ENCODE data around the gene NAT14. TPM values are rescaled to one million over a fixed set of nuclear protein-coding genes. Genes with fewer than 3 reads are reported as not detected.
A peak's percentile ranks its signal among the peaks of the same experiment; 100 is the strongest.

Gene NAT14
- total RNA-seq, 1 donor from 2014 or later = 14.2 TPM

DNA sequence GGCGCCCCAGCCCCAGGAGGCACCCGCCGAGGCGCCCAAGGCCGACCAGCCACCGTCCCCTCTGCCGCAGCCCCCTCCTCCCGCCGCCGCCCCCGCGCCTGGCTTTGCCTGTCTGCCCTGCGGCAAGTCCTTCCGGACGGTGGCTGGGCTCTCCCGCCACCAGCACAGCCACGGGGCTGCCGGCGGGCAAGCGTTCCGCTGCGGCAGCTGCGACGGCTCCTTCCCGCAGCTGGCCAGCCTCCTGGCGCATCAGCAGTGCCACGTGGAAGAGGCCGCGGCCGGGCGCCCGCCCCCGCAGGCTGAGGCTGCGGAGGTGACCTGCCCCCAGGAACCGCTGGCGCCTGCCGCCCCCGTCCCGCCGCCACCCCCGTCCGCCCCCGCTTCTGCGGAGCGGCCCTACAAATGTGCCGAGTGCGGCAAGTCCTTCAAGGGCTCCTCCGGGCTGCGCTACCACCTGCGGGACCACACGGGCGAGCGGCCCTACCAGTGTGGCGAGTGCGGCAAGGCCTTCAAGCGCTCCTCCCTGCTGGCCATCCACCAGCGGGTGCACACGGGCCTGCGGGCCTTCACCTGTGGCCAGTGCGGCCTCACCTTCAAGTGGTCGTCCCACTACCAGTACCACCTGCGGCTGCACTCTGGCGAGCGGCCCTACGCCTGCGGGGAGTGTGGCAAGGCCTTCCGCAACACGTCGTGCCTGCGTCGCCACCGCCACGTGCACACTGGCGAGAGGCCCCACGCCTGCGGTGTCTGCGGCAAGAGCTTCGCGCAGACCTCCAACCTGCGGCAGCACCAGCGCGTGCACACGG lies 2.6 kb upstream of the NAT14 start:
- TF ChIP-seq POLR2A (IDR thresholded peaks at IDR 0.05) = no peak
- TF ChIP-seq, protein P1, sequence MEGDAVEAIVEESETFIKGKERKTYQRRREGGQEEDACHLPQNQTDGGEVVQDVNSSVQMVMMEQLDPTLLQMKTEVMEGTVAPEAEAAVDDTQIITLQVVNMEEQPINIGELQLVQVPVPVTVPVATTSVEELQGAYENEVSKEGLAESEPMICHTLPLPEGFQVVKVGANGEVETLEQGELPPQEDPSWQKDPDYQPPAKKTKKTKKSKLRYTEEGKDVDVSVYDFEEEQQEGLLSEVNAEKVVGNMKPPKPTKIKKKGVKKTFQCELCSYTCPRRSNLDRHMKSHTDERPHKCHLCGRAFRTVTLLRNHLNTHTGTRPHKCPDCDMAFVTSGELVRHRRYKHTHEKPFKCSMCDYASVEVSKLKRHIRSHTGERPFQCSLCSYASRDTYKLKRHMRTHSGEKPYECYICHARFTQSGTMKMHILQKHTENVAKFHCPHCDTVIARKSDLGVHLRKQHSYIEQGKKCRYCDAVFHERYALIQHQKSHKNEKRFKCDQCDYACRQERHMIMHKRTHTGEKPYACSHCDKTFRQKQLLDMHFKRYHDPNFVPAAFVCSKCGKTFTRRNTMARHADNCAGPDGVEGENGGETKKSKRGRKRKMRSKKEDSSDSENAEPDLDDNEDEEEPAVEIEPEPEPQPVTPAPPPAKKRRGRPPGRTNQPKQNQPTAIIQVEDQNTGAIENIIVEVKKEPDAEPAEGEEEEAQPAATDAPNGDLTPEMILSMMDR (IDR thresholded peaks at IDR 0.05) = no peak
- no peak for TF ChIP-seq POLR2AphosphoS5 (IDR thresholded peaks at IDR 0.05; ENCODE audit: insufficient read depth in 1 of 2, low read depth in 1 of 2)
- Histone ChIP-seq H3K4me3 (no peak overlapping the region), H3K9me3 (no peaks in the 10 kb centered on the region), H3K4me1 (peaks cover 49% of the 10 kb centered on the region), H3K36me3 (no peaks in the 10 kb centered on the region), H3K27me3 (no peaks in the 10 kb centered on the region), H3K27ac (no peak overlapping the region)
- intact Hi-C loops (cut with DNase I) = no loop called here
- DNase-seq (ENCODE audit: extremely low spot score in 2 of 2) = no peak

DNA sequence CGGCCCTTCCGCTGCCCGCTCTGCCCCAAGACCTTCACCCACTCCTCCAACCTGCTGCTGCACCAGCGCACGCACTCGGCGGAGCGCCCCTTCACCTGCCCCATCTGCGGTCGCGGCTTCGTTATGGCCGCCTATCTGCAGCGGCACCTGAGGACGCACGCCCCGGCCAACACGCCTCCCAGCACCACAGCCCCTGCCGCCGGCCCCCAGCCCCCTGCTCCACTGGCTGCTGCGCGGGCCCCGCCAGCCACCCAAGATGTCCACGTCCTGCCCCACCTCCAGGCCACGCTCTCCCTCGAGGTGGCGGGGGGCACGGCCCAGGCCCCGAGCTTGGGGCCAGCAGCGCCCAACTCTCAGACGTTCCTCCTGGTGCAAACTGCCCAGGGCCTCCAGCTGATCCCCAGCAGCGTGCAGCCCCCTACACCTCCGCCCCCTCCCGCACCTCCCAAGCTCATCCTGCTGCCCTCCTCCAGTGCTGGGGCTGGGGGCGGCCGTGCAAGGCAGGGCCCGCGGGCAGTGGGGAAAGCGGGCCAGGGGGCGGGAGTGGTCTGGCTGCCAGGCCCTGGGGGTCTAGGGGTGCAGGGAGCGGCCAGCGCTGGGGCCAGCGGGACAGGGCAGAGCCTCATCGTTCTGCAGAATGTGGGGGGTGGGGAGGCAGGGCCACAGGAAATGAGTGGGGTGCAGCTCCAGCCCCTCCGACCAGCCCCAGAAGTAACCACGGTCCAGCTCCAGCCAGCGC lies 1.9 kb upstream of the NAT14 start:
- no peak overlapping the region for H3K4me3 ChIP-seq
- no peak for DNase-seq (ENCODE audit: extremely low spot score in 2 of 2)
- H3K36me3 ChIP-seq = no peaks in the 10 kb centered on the region
- H3K9me3 ChIP-seq = no peaks in the 10 kb centered on the region
- peaks cover 49% of the 10 kb centered on the region for H3K4me1 ChIP-seq
- intact Hi-C loops (cut with DNase I) = no loop called here
- TF ChIP-seq POLR2A (IDR thresholded peaks at IDR 0.05) (no peak), POLR2AphosphoS5 (IDR thresholded peaks at IDR 0.05; ENCODE audit: insufficient read depth in 1 of 2, low read depth in 1 of 2) (no peak)
- TF ChIP-seq, protein P1 (IDR thresholded peaks at IDR 0.05) = no peak
- no peaks in the 10 kb centered on the region for H3K27me3 ChIP-seq
- H3K27ac ChIP-seq = no peak overlapping the region

DNA sequence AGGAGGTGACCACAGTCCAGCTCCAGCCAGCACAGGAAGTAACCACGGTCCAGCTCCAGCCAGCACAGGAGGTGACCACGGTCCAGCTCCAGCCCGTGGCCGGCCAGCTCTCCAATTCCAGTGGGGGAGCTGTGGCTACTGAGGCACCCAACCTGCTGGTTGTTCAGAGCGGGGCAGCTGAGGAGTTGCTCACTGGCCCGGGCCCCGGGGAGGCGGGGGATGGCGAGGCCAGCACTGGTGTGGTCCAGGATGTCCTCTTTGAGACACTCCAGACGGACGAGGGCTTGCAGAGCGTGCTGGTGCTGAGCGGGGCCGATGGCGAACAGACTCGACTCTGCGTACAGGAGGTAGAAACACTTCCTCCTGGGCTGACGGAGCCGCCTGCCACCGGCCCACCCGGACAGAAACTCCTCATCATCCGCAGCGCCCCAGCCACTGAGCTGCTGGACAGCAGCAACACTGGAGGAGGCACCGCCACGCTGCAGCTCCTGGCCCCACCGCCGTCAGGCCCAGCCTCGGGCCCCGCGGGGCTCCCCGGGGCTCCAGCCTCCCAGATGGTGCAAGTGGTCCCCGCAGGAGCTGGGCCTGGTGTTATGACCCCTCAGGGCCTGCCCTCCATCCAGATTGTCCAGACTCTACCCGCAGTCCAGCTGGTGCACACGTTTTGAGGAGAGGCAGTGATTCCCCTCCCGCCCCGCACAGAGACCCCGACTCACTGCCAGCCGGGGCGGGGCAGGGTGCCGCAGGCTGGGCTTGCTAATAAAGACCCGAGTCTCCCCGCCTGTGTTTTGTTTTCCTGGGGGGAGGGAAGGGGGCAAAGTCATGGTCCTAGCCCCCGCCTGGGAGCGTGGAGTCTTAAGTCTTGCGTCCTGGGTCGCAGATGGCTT lies 1.0 kb upstream of the NAT14 start:
- intact Hi-C loops (cut with DNase I) = no loop called here
- TF ChIP-seq POLR2A (IDR thresholded peaks at IDR 0.05) = no peak
- TF ChIP-seq, protein P1 (IDR thresholded peaks at IDR 0.05) = no peak
- TF ChIP-seq POLR2AphosphoS5 (IDR thresholded peaks at IDR 0.05; ENCODE audit: insufficient read depth in 1 of 2, low read depth in 1 of 2) = no peak
- H3K4me1 ChIP-seq = peaks cover 55% of the 10 kb centered on the region
- no peak overlapping the region for H3K27ac ChIP-seq
- DNase-seq (ENCODE audit: extremely low spot score in 2 of 2) = no peak
- no peaks in the 10 kb centered on the region for H3K36me3 ChIP-seq
- H3K27me3 ChIP-seq = no peaks in the 10 kb centered on the region
- peak overlapping the region; percentile 58 to 64 for H3K4me3 ChIP-seq
- H3K9me3 ChIP-seq = no peaks in the 10 kb centered on the region

DNA sequence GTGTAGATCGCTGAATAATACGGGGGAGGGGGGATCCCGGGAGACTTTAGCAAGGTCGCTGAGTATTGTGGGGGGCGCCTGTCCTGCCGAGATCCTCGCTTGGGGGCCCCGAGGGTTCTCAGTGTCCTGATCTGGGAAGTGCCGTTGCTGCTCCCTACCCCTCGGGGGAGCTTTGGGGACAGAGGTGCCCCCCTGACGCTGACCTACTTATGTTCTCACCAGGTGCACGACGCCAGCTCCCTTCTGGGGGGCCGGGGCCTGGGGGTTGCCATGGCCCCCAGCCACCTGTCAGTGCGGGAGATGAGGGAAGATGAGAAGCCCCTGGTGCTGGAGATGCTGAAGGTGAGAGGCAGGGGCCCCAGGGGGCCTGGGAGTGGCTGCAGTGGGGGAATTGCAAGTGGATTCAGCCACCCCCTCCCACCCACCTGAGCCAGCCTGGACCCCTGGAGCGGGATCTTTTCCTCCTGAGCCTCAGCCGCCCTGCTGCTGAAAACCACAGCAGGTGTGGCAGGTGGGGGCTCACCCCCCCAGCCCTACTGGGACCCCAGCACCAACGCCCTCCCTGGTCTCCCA lies 537 bp downstream of the NAT14 start:
- no peaks in the 10 kb centered on the region for H3K27me3 ChIP-seq
- intact Hi-C loops (cut with DNase I) = no loop called here
- no peaks in the 10 kb centered on the region for H3K9me3 ChIP-seq
- no peak for TF ChIP-seq POLR2A (IDR thresholded peaks at IDR 0.05)
- TF ChIP-seq, protein P1 (IDR thresholded peaks at IDR 0.05) = no peak
- no peak for TF ChIP-seq POLR2AphosphoS5 (IDR thresholded peaks at IDR 0.05; ENCODE audit: insufficient read depth in 1 of 2, low read depth in 1 of 2)
- no peak for DNase-seq (ENCODE audit: extremely low spot score in 2 of 2)
- H3K36me3 ChIP-seq = no peaks in the 10 kb centered on the region
- H3K4me3 ChIP-seq = peak overlapping the region; percentile 58 to 64
- peak overlapping the region; percentile 95 for H3K27ac ChIP-seq
- H3K4me1 ChIP-seq = peaks cover 67% of the 10 kb centered on the region
